HPDE6-E6E7 (cell line): ENCODE data around the gene AURKA.
"Not testable (repeated sequence)": the region's sequence is repeated elsewhere in the genome, so short reads cannot be mapped to it uniquely, and the experiment has no call there.

Experiments used
- DNase-seq: peaks from one replicate; pipeline ENCODE4 v3.0.0; 2011; ENCODE audit warnings: missing footprints; ENCODE audit errors: extremely low spot score

Gene AURKA

DNA sequence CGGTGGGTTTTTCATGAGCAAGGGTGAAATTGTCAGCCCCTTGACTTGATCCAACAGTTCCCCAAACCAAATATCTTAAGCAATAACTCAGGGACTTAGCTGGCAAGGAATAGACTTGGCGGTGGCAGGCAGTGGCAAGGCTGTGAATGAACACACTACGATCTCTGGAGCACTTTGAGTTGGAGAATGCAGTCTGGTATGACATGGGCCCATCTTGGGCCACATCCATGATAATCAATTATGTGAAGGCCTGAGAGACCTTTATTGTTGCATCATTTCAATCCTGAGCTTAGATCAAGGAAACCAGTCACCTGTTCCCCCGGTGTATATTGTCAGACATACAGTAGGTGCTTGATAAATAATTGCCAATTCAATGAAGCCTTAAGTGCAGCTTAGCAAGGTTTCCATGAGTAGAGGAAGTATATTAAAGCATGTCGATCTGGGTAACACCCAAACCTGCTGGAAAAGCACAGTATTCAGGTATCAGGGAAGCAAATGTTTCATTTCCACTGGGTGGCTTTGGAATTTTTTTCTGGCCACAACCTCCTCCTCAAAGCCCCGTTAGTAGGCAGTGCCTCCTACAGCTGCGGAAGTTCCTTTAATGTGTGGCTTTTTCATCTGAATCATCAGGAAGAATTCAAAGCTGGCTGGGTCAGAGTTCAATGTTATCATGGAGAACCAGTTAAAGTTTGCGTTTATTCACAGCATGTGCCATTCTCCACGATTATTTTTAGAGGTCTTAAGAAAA lies 30.2 kb upstream of the AURKA start:
- peak; percentile 66 for DNase-seq

DNA sequence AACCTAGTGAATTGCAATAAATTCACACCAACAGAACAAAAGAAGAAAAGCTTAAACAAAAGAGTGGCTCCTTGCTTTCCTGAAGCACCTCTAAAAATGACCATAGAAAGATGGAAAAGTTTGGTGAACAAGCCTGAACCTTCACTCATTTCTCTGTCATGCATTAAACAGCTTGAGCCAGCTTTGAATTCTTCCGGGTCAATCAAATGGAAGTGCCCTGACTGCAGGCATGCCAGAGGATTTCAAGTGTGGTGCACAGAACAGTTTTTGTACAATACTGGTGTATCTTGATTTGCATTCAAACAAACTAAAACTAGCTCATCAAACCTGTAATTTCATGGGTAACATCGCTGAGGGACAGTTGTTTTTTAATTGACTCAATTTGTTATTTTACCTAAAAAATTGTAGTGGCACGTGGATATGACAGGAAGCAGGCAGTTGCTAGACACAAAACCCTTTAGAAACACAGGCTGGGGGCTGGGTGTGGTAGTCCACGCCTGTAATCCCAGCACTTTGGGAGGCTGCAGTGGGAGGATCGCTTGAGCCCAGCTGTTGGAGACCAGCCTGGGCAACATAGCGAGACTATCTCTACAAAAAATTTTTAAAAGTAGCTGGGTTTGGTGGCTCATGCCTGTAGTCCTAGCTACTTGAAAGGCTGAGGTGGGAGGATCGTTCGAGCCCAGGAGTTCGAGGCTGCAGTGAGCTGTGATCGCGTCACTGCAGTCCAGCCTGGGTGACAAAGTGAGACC lies 29.1 kb upstream of the AURKA start:
- no peak for DNase-seq

DNA sequence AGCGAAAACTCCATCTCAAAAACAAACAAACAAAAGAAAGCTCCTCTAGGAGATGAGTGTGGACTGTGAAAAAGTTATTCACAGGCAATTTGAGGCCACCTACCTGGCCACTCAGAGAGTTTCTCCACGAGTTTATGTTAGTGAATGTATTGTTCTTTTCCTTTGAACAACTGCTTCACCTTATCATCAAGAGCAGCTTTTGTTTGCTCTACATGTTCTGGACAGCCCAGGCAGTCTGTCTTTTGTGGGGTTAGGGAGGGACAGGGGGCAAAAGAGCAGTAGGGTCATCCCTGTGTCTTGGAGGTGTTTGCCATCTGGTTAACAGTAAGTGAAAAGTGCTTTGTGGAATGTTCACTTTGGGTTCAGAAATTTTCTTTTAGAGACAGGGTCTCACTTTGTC lies 28.0 kb upstream of the AURKA start:
- no peak for DNase-seq

DNA sequence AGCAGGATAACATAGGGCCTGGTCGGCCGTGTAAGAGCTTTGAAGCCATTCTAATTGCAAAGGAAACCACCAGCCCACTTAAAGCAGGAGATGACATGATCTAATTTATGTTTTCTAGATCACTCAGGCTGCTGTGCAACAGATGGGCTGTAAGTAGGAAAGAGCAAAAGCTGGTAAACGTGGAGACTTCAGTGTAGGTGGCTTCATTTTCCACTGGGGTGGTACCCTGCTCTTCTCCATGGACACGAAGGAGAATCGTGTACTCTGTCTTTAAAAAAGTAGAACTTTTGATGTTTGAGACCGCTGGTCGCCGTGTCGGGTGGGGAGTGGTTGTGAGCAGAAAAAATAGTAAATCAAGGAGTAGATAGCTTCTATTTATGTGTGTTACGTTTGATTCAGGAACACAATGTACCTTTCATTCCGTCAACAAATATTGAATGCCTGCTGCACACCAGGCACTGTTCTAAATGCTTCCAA lies 26.4 kb upstream of the AURKA start:
- DNase-seq, result no peak

DNA sequence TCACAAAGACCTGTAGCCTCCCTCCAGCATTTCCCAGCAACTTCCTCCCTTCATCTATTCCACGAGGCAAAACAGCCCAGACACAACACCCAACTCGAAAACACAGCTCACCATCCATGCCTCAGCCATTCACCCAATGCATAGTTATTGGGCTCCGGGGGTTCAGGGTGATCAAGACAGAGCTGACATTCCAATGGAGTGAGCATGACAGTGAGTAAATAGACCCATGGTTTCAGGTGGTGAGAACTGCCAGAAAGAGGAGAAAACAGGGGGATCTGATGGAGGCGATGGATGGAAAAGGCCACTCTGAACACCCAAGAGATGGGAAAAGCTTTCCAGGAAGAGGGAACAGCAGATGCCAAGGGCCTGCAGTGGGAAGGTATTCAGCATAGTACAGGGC lies 25.9 kb upstream of the AURKA start:
- no peak for DNase-seq

DNA sequence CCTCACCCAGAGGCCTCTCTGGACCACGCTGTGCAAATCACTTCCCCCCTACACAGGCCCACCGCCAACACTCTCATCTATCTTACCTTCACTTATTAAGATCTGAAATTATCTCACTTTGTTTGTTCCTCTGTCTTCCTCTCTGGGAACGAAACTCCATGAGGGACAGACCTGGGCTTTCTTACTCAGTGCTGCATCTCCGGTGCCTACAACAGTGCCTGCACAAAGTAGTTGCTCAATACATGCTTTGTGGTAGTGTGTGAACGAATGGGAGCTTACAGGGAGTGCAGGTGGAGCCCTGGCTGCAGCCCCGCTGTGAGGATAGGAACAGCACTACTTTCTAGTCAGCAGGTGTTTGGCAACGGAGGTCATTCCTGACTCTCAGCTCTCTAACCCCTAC lies 25.4 kb upstream of the AURKA start:
- no peak for DNase-seq

DNA sequence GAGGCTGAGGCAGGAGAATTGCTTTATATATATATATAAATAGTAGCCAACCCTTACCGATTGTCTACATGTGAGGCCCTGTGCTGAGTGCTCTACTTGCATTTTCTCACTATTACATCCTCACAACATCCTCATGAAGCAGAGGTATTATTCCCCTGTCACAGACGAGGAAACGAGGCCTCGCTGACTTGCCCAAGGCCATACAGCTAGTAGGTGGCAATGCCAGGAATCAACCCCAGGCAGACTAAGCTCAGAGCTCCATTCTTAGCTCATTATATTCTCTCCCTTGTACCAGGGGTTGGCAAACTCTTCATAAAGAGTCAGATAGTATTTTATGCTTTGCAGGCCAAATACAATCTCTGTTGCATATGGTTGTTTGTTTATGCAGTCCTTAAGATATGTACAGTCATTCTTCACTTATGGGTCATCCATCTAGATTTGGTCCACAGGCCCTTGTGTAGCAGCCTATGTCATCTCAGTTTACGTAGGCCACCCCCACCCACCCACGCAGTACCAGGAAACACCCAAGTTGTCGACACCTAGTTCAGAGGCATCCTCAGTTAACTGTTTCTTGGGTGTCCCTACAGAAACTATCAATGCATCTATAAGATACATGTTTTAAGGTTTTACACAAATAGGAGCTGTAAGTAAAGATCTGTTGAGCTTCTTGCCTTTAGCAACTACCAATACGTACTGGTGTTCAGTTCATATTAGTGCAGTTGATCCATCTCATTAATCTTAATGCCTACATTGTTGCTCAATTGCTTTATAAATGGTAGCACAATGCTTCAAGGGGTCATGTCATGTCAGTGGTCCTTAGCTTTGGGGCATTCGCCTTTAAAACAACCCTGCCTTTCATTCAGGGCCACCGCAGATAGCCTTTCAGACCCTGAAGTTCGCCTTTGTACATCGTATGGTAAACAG lies 23.1 kb upstream of the AURKA start:
- DNase-seq, result no peak

DNA sequence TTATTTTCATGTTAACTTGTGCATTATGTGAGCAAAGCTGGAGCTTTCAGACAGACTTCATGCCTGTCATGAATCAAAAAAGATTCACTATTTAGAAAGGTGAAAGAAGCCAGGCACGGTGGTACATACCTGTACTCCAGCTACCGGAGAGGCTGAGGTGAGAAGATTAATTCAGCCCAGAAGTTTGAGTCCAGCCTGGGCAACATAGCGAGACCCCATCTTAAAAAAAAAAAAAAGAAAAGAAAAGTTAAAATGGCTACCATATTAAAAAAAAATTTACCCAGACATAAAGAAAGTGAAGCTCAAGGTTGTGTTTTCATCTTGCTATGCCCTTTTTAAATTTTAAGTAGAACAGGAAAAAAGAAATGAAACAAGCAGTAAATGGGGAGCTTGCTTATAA lies 20.9 kb upstream of the AURKA start:
- DNase-seq, result no peak

DNA sequence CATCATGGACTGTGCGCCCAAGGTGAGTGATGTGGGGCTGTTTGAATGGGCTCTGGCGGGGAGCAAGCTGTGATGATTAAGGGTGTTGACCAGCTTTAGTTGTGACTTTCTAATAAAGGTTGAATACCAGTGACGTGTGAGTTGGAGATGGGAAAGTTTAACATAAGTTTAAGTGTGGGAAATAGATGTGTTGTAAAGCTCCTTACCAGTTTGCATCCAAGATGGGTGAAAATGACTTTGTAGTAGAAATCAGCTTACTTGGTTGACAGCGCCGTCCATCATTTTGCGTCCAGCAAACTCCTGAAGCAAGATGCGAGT lies 20.4 kb upstream of the AURKA start:
- no peak for DNase-seq

DNA sequence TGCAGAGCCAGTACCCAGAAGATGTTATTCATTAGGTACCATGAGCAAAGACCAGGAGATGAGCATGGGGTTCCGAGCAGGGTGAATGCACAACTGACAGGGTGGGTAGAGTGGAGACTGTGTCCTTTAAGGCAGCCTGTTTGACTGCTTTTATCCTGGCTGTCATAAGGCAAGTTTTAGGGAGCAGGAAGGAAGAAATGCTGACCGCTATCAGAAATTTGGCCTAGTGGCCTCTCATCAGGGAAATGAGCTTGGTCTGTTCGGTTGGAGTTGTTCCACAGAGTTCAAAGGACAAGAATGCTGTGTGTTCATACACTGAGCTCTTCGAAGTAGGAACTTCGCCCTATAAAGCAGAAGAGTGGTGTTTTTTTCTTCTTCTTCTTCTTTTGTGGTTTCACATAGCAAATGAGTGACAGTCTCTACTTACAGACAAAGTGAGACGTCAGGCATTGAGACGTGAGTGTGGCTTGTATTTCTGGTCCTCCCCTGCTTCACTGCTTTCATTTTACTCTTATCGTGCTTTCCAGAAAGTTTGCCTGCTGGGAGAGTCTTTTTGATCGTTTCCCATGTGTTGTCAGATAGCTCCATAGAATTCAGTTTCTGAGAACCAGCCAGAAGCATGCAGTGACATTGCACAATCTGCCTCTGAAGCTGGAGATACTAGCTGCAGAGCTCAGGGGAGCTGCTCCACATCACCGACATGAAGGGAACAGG lies 19.9 kb upstream of the AURKA start, which contains the start of gene CASS4:
TSS of gene CASS4 (plus strand) at position 502 of the 714 bp plus-strand sequence. CDS start at position 701, 199 bp downstream.
- no peak for DNase-seq

DNA sequence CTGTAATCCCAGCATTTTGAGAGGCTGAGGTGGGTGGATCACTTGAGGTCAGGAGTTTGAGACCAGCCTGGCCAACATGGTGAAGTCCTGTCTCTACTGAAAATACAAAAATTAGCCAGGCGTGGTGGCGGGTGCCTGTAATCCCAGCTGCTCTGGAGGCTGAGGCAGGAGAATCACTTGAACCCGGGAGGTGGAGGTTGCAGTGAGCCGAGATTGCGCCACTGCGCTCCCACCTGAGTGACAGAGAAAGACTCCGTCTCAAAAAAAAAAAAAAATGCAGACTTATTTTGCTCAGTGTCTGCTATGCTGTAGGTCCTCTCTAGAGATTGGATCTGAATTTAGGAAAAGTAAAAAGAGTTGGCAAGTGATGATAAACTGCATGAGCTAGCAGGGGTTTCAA lies 19.3 kb upstream of the AURKA start:
- DNase-seq, result not testable (repeated sequence)

DNA sequence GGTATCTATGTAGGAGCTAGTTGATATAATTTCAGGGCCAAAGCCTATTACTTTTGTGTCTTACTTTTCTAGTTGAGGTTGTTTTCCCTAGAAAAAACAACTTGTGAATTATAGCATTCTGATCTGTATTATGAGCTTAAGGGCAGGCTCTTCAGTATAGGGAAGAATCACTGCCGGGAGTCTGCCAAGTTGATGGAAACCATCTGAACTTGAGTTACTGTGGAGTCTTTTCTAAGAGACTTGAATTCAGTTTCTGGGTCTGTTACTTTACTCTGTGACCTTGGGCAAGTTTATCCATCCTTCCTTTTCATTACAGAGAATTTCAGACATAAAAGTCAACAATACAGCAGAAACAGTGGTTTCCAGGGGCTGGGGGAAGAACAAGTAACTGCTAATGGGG lies 17.9 kb upstream of the AURKA start:
- no peak for DNase-seq

DNA sequence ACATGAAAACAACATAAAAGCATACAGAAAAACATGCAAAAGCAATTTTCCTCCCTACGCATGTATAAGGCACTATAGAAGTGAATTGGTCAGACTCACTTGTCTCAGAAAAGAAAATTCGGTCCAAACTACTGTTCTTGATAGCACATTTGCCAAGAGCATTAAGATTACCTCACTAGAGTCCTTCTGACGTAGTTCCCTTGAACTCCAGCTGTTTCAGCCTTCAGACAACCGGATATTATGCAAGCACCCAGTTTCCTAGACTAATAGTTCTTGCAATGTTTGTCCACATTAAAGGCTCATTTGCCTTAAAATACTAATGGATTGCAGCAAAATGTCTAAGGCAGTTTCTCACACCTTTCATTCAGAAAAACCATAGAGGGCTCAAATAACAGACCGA lies 17.5 kb upstream of the AURKA start:
- DNase-seq, result no peak

DNA sequence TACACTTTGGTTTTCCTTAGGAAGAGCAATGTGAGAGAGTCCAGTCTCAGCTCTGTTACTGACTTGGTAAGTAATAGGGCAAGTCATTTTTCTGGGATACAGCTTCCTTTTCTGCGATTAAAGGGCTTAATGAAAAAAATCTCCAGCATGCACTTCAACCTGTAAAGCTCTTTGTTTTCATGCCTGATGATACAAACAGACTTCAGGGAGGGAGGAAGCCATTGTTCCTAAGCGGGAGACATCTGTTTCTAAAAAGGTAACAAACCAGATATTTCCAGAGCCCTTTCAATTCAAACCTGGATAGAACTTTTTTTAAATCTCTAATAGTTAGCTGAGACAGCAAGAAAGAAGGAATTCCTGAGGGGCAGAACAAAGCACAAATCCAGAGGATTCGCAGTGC lies 14.9 kb upstream of the AURKA start:
- no peak for DNase-seq

DNA sequence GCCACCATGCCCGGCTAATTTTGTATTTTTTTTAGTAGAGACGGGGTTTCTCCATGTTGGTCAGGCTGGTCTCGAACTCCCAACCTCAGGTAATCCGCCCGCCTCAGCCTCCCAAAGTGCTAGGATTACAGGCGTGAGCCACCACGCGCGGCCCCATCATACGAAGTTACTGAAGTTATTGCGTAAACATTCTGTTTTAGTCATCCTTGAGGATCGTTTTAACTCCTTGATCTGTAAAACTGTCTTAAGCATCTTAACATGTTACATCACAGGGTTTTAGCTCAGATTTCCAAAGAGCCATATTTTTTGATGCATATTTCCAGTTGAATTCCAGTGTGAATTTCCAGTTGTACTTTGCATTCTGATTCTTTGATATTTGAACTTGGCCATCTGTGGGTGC lies 13.3 kb upstream of the AURKA start:
- not testable (repeated sequence) for DNase-seq

DNA sequence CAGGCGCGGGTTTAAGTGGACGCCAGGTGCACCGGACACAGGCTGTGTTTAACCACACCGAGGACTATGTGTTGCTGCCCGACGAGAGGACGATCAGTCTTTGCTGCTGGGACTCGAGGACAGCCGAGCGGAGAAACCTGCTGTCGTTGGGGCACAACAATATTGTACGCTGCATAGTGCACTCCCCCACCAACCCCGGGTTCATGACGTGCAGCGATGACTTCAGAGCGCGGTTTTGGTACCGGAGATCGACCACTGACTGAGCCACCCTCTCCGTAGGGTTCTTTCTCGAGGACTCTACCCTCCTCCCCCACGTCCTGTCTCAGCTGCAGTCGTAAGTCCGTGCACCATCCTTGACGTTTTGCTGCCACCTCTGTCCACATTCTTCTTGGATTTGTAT lies 11.4 kb upstream of the AURKA start:
- no peak for DNase-seq

DNA sequence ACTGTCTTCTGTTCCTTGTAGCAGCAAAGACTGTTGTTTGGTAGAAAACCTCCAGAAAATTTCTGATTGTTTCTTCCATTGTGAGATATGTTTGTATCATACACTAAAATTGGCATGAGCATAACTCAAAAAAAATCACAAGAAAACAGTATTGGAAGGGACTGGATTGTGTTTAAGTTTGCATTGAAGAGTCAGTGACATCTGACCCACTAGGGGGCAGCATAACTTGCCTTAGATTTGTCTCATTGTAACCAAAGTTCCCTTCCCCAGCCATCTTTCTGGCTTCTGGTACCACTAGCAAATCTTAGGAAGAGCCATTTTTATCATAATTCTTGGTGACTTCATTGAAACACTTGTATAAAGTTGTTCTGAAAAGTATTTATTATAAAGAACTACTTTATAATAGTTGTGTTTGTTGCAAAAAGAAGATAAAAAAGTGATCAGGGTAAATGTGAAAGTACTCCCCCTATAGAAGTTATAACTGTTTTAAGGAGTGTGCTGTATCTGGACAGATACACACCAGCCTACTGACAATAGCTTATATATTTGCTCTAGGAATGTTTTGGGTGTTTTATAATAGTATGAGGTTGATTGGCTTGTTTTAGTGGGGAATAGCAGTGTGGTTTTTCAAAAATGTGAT lies 8.1 kb upstream of the AURKA start:
- DNase-seq, result peak; percentile 48

DNA sequence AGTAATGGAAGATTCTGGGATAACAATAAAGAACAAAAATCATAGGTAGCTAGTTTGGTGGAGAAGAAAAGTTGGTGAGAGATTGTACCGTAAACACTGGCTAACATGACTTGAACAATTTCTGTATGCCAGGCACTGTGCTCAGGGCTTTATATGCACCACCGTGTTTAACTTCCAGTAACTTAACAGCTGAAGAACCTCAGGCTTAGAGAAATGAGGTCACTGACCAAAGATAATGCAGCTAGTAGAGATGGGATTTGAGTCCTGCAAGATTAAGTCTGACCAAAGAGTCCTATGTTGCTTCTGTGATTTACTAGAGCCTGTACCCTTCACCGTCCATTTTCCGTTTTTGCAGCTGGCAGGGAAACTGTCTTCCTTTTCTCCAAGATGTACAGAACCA lies 3.2 kb upstream of the AURKA start:
- no peak for DNase-seq

DNA sequence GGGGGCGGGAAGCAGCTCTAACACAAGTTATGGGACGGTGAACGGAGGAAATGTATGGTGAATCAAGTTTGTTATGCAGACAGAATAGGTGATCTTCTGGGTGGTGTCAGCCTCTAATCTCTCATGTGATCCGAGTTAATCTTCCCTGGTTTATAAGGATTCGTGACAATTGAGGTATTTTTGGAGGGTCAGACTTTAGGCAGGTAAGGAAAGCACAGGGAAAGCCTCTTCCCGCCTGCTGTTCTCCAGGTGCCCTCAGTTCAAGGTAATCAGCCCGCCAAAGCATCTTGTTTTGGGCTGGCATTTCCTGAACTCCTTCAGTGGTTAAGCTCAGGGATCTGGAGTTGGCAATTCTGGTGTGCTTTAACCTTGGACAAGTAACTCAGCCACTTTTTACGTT lies 1.6 kb upstream of the AURKA start:
- DNase-seq, result no peak

DNA sequence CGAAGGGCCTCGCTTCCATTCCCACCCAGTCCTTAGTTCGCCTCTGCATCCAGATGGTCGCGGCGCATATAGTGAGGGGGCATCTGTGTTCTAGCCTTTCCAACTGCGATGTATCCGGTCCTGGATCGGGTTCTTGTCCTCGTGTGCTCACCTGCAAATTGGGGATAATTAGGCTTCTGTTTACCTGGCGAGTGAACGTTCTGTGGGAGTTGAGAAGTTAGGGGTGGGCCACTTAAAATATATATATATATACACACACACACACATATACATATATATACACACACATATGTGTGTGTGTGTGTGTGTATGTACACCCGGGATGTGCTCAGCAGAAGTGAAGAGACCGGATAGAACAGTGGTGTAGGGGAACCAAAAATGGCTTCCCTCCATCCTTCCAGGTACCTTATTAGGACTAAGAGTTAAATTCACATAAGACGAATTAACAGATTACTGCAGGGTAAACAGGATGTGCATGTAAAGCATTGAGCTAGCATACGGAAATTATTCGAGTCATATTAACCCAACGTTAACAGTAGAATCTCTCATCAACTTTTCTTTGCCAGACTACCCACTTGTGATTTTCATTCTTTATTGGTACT lies 967 bp upstream of the AURKA start:
- no peak for DNase-seq
